CD14-positive monocyte (primary cell): ENCODE measurements around the gene ITIH1. TPM values are rescaled to one million over a fixed set of nuclear protein-coding genes. Genes with fewer than 3 reads are reported as not detected.

Experiments
- DNase-seq, 3 donors: peaks; one replicate each; pipeline ENCODE4 v3.0.0-alpha.2; 2011 to 2022
- H2AFZ ChIP-seq: 2 replicates; pipeline ENCODE4 v1.6.0; 2012; ENCODE audit warnings: mild to moderate bottlenecking, low read depth, low read length, inconsistent platforms; ENCODE audit not compliant: insufficient read depth, poor library complexity, severe bottlenecking
- H3K27ac ChIP-seq, 2 donors: 1 replicate in 1 of 2; 2 replicates in 1 of 2; pipeline ENCODE4 v1.5.1; 2012 to 2013; ENCODE audit warnings: low read length in 2 of 2, control low read depth in 1 of 2, inconsistent platforms in 1 of 2, low read depth in 1 of 2, mild to moderate bottlenecking in 1 of 2
- H3K27me3 ChIP-seq, 2 donors: one replicate each; pipeline versions ENCODE4 v1.6.0 to v1.6.1; 2011 to 2013; ENCODE audit warnings: low read length in 2 of 2; ENCODE audit not compliant: control insufficient read depth in 2 of 2, insufficient read depth in 2 of 2
- H3K36me3 ChIP-seq, 2 donors: replicated peaks in 1 of 2; 1 replicate in 1 of 2; 2 replicates in 1 of 2; pipeline versions ENCODE4 v1.5.1 to v1.6.1; 2012 to 2013; ENCODE audit warnings: low read length in 2 of 2, control low read depth in 1 of 2, inconsistent platforms in 1 of 2, mild to moderate bottlenecking in 1 of 2; ENCODE audit not compliant: insufficient read depth in 2 of 2, control insufficient read depth in 1 of 2
- H3K4me1 ChIP-seq, 2 donors: 1 replicate in 1 of 2; 2 replicates in 1 of 2; pipeline versions ENCODE4 v1.5.1 to v1.6.1; 2012 to 2013; ENCODE audit warnings: low read length in 2 of 2, control low read depth in 1 of 2, inconsistent platforms in 1 of 2, mild to moderate bottlenecking in 1 of 2, moderate library complexity in 1 of 2; ENCODE audit not compliant: insufficient read depth in 2 of 2, control insufficient read depth in 1 of 2
- H3K4me2 ChIP-seq: replicated peaks from 2 replicates; pipeline ENCODE3; 2012; ENCODE audit warnings: low read length, moderate library complexity, mild to moderate bottlenecking; ENCODE audit not compliant: poor library complexity, severe bottlenecking; ENCODE audit errors: extremely low read depth
- H3K4me3 ChIP-seq, 3 experiments: fragments of 200-600 bp in 1 of 3; sonication (generic) in 1 of 3; replicated peaks in 1 of 3; 1 replicate in 2 of 3; 2 replicates in 1 of 3; pipeline ENCODE4 v1.5.1; 2011 to 2013; ENCODE audit warnings: low read length in 3 of 3, mild to moderate bottlenecking in 3 of 3, control low read depth in 2 of 3, low read depth in 2 of 3, inconsistent platforms in 1 of 3, moderate library complexity in 1 of 3
- H3K79me2 ChIP-seq: 2 replicates; pipeline ENCODE4 v1.6.0; 2012; ENCODE audit warnings: mild to moderate bottlenecking, control low read depth, inconsistent platforms, low read length, moderate library complexity; ENCODE audit not compliant: insufficient read depth
- H3K9ac ChIP-seq: 2 replicates; pipeline ENCODE4 v1.6.0; 2017; ENCODE audit warnings: low read length, mild to moderate bottlenecking; ENCODE audit not compliant: insufficient read depth, poor library complexity, severe bottlenecking
- H3K9me3 ChIP-seq, 2 donors: replicated peaks in 1 of 2; 1 replicate in 1 of 2; 2 replicates in 1 of 2; pipeline versions ENCODE4 v1.5.1 to v1.6.1; 2012 to 2013; ENCODE audit warnings: low read length in 2 of 2, control low read depth in 1 of 2; ENCODE audit not compliant: control insufficient read depth in 1 of 2, insufficient read depth in 1 of 2
- H4K20me1 ChIP-seq: 2 replicates; pipeline ENCODE4 v1.6.0; 2012; ENCODE audit warnings: mild to moderate bottlenecking, low read length, control low read depth, moderate library complexity; ENCODE audit not compliant: insufficient read depth
- H3K27ac Mint-ChIP-seq, 7 donors: one replicate each; pipeline ENCODE4 v1.8.0; 2020; ENCODE audit warnings: mild to moderate bottlenecking in 7 of 7, mixed read lengths in 7 of 7, moderate library complexity in 6 of 7, inconsistent platforms in 2 of 7
- H3K27me3 Mint-ChIP-seq, 3 donors: one replicate each; pipeline ENCODE4 v1.8.0; 2021 to 2022; ENCODE audit warnings: low read depth in 3 of 3, mild to moderate bottlenecking in 3 of 3, mixed read lengths in 3 of 3, moderate library complexity in 3 of 3, inconsistent platforms in 1 of 3
- H3K36me3 Mint-ChIP-seq, 2 donors: one replicate each; pipeline ENCODE4 v1.8.0; 2020; ENCODE audit warnings: mixed read lengths in 2 of 2, inconsistent platforms in 1 of 2, mild to moderate bottlenecking in 1 of 2
- H3K4me1 Mint-ChIP-seq: one replicate; pipeline ENCODE4 v1.8.0; 2020; ENCODE audit warnings: mild to moderate bottlenecking, mixed read lengths
- H3K4me3 Mint-ChIP-seq, 2 donors: one replicate each; pipeline ENCODE4 v1.8.0; 2020; ENCODE audit warnings: mild to moderate bottlenecking in 2 of 2, mixed read lengths in 2 of 2, moderate library complexity in 1 of 2
- H3K9me3 Mint-ChIP-seq, 7 donors: one replicate each; pipeline ENCODE4 v1.8.0; 2020 to 2022; ENCODE audit warnings: mixed read lengths in 7 of 7, mild to moderate bottlenecking in 6 of 7, moderate library complexity in 6 of 7, inconsistent platforms in 2 of 7
- CTCF ChIP-seq: fragments of 200-600 bp; IDR thresholded peaks from one replicate; pipeline ENCODE4 v1.8.0; 2022; ENCODE audit warnings: antibody characterized with exemption, mild to moderate bottlenecking
- WGBS: methylation state at CpG from one replicate; pipeline ENCODE4 v1.1.5; 2013; ENCODE audit warnings: missing lambda C conversion rate; ENCODE audit not compliant: insufficient coverage; 5-methylcytosine and 5-hydroxymethylcytosine counted together
- intact Hi-C, 2 donors: fragments of 100-400 bp; cut with micrococcal nuclease; formaldehyde crosslinking; loops; one replicate each; pipeline versions ENCODE4 v1.15.0 to v1.15.1; 2023
- polyA plus RNA-seq, 3 donors: library from polyadenylated mRNA; depleted of rRNA in 1 of 3; unstranded in 2 of 3; stranded (reverse) in 1 of 3; fragments of 300-500 nt in 2 of 3; fragments of >200 nt in 1 of 3; fragmentation: Illumina TruSeq in 2 of 3; gene quantifications; 1 replicate in 2 of 3; 2 replicates in 1 of 3; pipeline ENCODE4 v1.2.3, GENCODE V29; 2012 to 2021

The ITIH1 gene
- polyA plus RNA-seq, 3 donors: 0.75 to 4.4 (median 1.3) TPM

GRCh38 chr3:52789746-52790040 lies 12.3 kb downstream of the ITIH1 start:
- no peak for TF ChIP-seq CTCF
- H3K4me1 Mint-ChIP-seq: peaks cover 8% of the 10 kb centered on the region
- intact Hi-C loops: no loop called here
- H3K4me3 Mint-ChIP-seq: no peak overlapping the region
- H3K4me1 ChIP-seq: peaks cover 10 to 13% of the 10 kb centered on the region in 2 donors
- H3K27me3 ChIP-seq: no peaks in the 10 kb centered on the region
- DNase-seq: no peak
- no peak overlapping the region for H3K4me2 ChIP-seq
- H2AFZ ChIP-seq: no peak overlapping the region
- no peak overlapping the region for H3K4me3 ChIP-seq
- H3K9me3 ChIP-seq: no peaks in the 10 kb centered on the region
- WGBS: 96% methylated on average over 6 of the region's 6 CpGs
- H4K20me1 ChIP-seq: no peaks in the 10 kb centered on the region
- H3K36me3 ChIP-seq: no peaks in the 10 kb centered on the region
- H3K9ac ChIP-seq: no peak overlapping the region
- H3K79me2 ChIP-seq: no peaks in the 10 kb centered on the region
- no peaks in the 10 kb centered on the region for H3K36me3 Mint-ChIP-seq
- no peaks in the 10 kb centered on the region for H3K9me3 Mint-ChIP-seq
- H3K27ac Mint-ChIP-seq: no peak overlapping the region
- H3K27me3 Mint-ChIP-seq: peaks cover 3 to 15% (median 7%) of the 10 kb centered on the region in 3 donors
- H3K27ac ChIP-seq: no peak overlapping the region

DNA sequence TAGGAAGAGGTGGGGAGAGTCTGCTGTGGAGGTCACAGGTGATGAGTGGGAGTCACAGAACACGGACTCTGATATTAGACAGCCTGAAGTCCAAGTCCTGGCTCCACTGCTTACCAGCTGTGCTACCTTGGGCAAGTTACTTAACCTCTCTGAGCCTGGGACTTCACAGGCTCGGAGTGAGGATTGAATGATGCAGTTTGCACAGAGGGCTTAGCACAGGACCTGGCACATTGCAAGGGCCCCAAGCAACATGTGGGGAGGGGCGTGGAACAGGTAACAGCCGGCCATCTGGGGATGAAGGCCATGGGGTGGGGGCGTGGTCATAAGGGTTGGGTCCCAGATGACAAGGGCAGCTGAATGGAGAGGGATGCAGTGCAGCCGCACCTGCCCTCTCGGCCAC lies 12.9 kb downstream of the ITIH1 start:
- H3K4me3 Mint-ChIP-seq: no peak overlapping the region
- TF ChIP-seq CTCF: no peak

More for the DNA sequence above, 12.9 kb downstream of the ITIH1 start:
- Mint-ChIP-seq H3K36me3 (no peaks in the 10 kb centered on the region), H3K27me3 (peaks cover 3 to 10% (median 7%) of the 10 kb centered on the region in 3 donors), H3K4me1 (peaks cover 8% of the 10 kb centered on the region), H3K9me3 (no peaks in the 10 kb centered on the region), H3K27ac (no peak overlapping the region)
- Histone ChIP-seq H3K27ac (no peak overlapping the region), H3K9me3 (no peaks in the 10 kb centered on the region), H3K36me3 (no peaks in the 10 kb centered on the region), H3K4me3 (no peak overlapping the region), H3K79me2 (no peaks in the 10 kb centered on the region), H3K9ac (no peak overlapping the region), H2AFZ (no peak overlapping the region), H3K4me2 (no peak overlapping the region), H4K20me1 (no peaks in the 10 kb centered on the region), H3K4me1 (peaks cover 10 to 13% of the 10 kb centered on the region in 2 donors), H3K27me3 (no peaks in the 10 kb centered on the region)
- 97% methylated on average over 7 of the region's 7 CpGs for WGBS
- no peak for DNase-seq
- intact Hi-C loops: no loop called here
